ENCODE data around the gene DNAH5.

DNAH5 gene

GRCh38 chr5:13956471-13956870 lies 12.0 kb upstream of the DNAH5 start:
- Histone ChIP-seq H3K4me1 (ENCODE audit: control insufficient read depth in 1 of 2, insufficient read depth in 1 of 2, low read depth in 1 of 2, low read length in 1 of 2) (no peaks in the 10 kb centered on the region), H3K4me3 (ENCODE audit: low read depth in 1 of 2, low read length in 1 of 2) (no peak overlapping the region), H3K27ac (no peak overlapping the region), H3K9me3 (no peaks in the 10 kb centered on the region), H3K36me3 (no peaks in the 10 kb centered on the region), H3K27me3 (peaks cover 3% of the 10 kb centered on the region)
- TF ChIP-seq CTCF (IDR thresholded peaks at IDR 0.05), result no peak

- H3K4me1 ChIP-seq (ENCODE audit: control insufficient read depth in 1 of 2, insufficient read depth in 1 of 2, low read depth in 1 of 2, low read length in 1 of 2), result no peaks in the 10 kb centered on the region
- H3K27me3 ChIP-seq, result peaks cover 3% of the 10 kb centered on the region
- no peak for TF ChIP-seq CTCF (IDR thresholded peaks at IDR 0.05)
- H3K27ac ChIP-seq, result no peak overlapping the region
- no peak overlapping the region for H3K4me3 ChIP-seq (ENCODE audit: low read depth in 1 of 2, low read length in 1 of 2)
- H3K9me3 ChIP-seq, result no peaks in the 10 kb centered on the region
- H3K36me3 ChIP-seq, result no peaks in the 10 kb centered on the region
Observed at GRCh38 chr5:13955896-13956295, 11.4 kb upstream of the DNAH5 start.

- Histone ChIP-seq H3K36me3 (no peaks in the 10 kb centered on the region), H3K9me3 (no peaks in the 10 kb centered on the region), H3K4me3 (ENCODE audit: low read depth in 1 of 2, low read length in 1 of 2) (no peak overlapping the region), H3K27me3 (no peaks in the 10 kb centered on the region), H3K4me1 (ENCODE audit: control insufficient read depth in 1 of 2, insufficient read depth in 1 of 2, low read depth in 1 of 2, low read length in 1 of 2) (no peaks in the 10 kb centered on the region), H3K27ac (no peak overlapping the region)
- TF ChIP-seq CTCF (IDR thresholded peaks at IDR 0.05), result no peak
Observed at GRCh38 chr5:13946111-13946510, 1.6 kb upstream of the DNAH5 start.

GRCh38 chr5:13945271-13945670 lies 783 bp upstream of the DNAH5 start:
- Histone ChIP-seq H3K4me3 (ENCODE audit: low read depth in 1 of 2, low read length in 1 of 2) (no peak overlapping the region), H3K4me1 (ENCODE audit: control insufficient read depth in 1 of 2, insufficient read depth in 1 of 2, low read depth in 1 of 2, low read length in 1 of 2) (no peaks in the 10 kb centered on the region), H3K9me3 (no peaks in the 10 kb centered on the region), H3K27ac (no peak overlapping the region), H3K27me3 (no peaks in the 10 kb centered on the region), H3K36me3 (no peaks in the 10 kb centered on the region)
- TF ChIP-seq CTCF (IDR thresholded peaks at IDR 0.05), result no peak

GRCh38 chr5:13943676-13944075 lies 812 bp downstream of the DNAH5 start:
- Histone ChIP-seq H3K4me3 (ENCODE audit: low read depth in 1 of 2, low read length in 1 of 2) (no peak overlapping the region), H3K27me3 (no peaks in the 10 kb centered on the region)
- no peak for TF ChIP-seq CTCF (IDR thresholded peaks at IDR 0.05)

GRCh38 chr5:13941468-13941867 lies 3.0 kb downstream of the DNAH5 start:
- no peaks in the 10 kb centered on the region for H3K4me1 ChIP-seq (ENCODE audit: control insufficient read depth in 1 of 2, insufficient read depth in 1 of 2, low read depth in 1 of 2, low read length in 1 of 2)
- TF ChIP-seq CTCF (IDR thresholded peaks at IDR 0.05), result no peak
- H3K9me3 ChIP-seq, result no peaks in the 10 kb centered on the region
- H3K4me3 ChIP-seq (ENCODE audit: low read depth in 1 of 2, low read length in 1 of 2), result no peak overlapping the region
- no peaks in the 10 kb centered on the region for H3K27me3 ChIP-seq
- H3K36me3 ChIP-seq, result no peaks in the 10 kb centered on the region
- no peak overlapping the region for H3K27ac ChIP-seq

More at GRCh38 chr5:13943676-13944075, 812 bp downstream of the DNAH5 start:
- no peaks in the 10 kb centered on the region for H3K4me1 ChIP-seq (ENCODE audit: control insufficient read depth in 1 of 2, insufficient read depth in 1 of 2, low read depth in 1 of 2, low read length in 1 of 2)
- H3K36me3 ChIP-seq, result no peaks in the 10 kb centered on the region
- H3K27ac ChIP-seq, result no peak overlapping the region
- no peaks in the 10 kb centered on the region for H3K9me3 ChIP-seq
